Renal cortical epithelial cell (primary cell): ENCODE results near the gene DNAJC30. TPM values are rescaled to one million over a fixed set of nuclear protein-coding genes. Genes with fewer than 3 reads are reported as not detected.
A peak's percentile ranks its signal among the peaks of the same experiment; 100 is the strongest.
"Not testable (repeated sequence)": the region's sequence is repeated elsewhere in the genome, so short reads cannot be mapped to it uniquely, and the experiment has no call there.

Experiments used
- DNase-seq: peaks from one replicate; pipeline ENCODE4 v3.0.0-alpha.2; 2011; ENCODE audit warnings: low read depth
- total RNA-seq: library from RNA; depleted of rRNA; stranded (reverse); fragments of >200 nt; gene quantifications from 2 replicates; pipeline ENCODE4 v1.2.3, GENCODE V29; 2014

DNAJC30 gene
- total RNA-seq: 1.0 and 1.9 TPM in 2 replicates

GRCh38 chr7:73683056-73683787, at the start of gene DNAJC30, which contains the start of gene BUD23:
DNAJC30 (minus strand) TSS chr7:73683453; CDS start chr7:73683423, 30 bp downstream.
BUD23 (plus strand) TSS chr7:73683597; CDS start chr7:73683626, 29 bp downstream.
- peak; percentile 87 for DNase-seq

- DNase-seq: no peak
Observed at GRCh38 chr7:73732397-73732796, 49.1 kb upstream of the DNAJC30 start.

- DNase-seq: no peak
Observed at GRCh38 chr7:73730485-73730884, 47.2 kb upstream of the DNAJC30 start.

- DNase-seq: no peak
Observed at GRCh38 chr7:73728551-73728950, 45.3 kb upstream of the DNAJC30 start.

GRCh38 chr7:73727952-73728351, 44.7 kb upstream of the DNAJC30 start:
- DNase-seq: no peak

GRCh38 chr7:73726083-73726466, 42.8 kb upstream of the DNAJC30 start:
- no peak for DNase-seq

- DNase-seq: no peak
Observed at GRCh38 chr7:73723813-73724212, 40.6 kb upstream of the DNAJC30 start.

GRCh38 chr7:73722785-73723184, 39.5 kb upstream of the DNAJC30 start:
- no peak for DNase-seq

GRCh38 chr7:73722182-73722581, 38.9 kb upstream of the DNAJC30 start:
- DNase-seq: not testable (repeated sequence)

GRCh38 chr7:73721377-73721817, 38.1 kb upstream of the DNAJC30 start:
- no peak for DNase-seq

GRCh38 chr7:73720443-73720842, 37.2 kb upstream of the DNAJC30 start:
- DNase-seq: not testable (repeated sequence)

- DNase-seq: no peak
Observed at GRCh38 chr7:73719806-73720169, 36.5 kb upstream of the DNAJC30 start.

GRCh38 chr7:73718905-73719805, 35.9 kb upstream of the DNAJC30 start, which contains the start of gene STX1A:
STX1A (minus strand) TSS chr7:73719669; CDS start chr7:73719631, 38 bp downstream.
- no peak for DNase-seq

- DNase-seq: no peak
Observed at GRCh38 chr7:73718438-73718881, 35.2 kb upstream of the DNAJC30 start.

- peak; percentile 84 for DNase-seq
Observed at GRCh38 chr7:73717991-73718405, 34.7 kb upstream of the DNAJC30 start.

GRCh38 chr7:73717025-73717807, 34.0 kb upstream of the DNAJC30 start:
- DNase-seq: no peak

- DNase-seq: no peak
Observed at GRCh38 chr7:73716318-73716890, 33.2 kb upstream of the DNAJC30 start.

- DNase-seq: peak; percentile 92
Observed at GRCh38 chr7:73715648-73716317, 32.5 kb upstream of the DNAJC30 start.

- not testable (repeated sequence) for DNase-seq
Observed at GRCh38 chr7:73713319-73713718, 30.1 kb upstream of the DNAJC30 start.

GRCh38 chr7:73712773-73713172, 29.5 kb upstream of the DNAJC30 start:
- no peak for DNase-seq
